SK-N-SH (cell line): ENCODE data around the gene ARF1. TPM values are rescaled to one million over a fixed set of nuclear protein-coding genes. Genes with fewer than 3 reads are reported as not detected.

Experiments used
- CTCF ChIA-PET: fragments of 300-600, 350-600 bp; formaldehyde crosslinking; extraction: SDS; loops from one replicate; lab custom pipeline; 2021; lab: Yijun Ruan, JAX
- POLR2A ChIA-PET: fragments of 350-600 bp; sonication (Branson Sonifier 250); formaldehyde crosslinking; extraction: SDS; loops from one replicate; lab custom pipeline; 2020; ENCODE audit warnings: antibody characterized with exemption, inconsistent platforms; lab: Yijun Ruan, JAX
- DNase-seq: peaks from one replicate; pipeline ENCODE4 v3.0.0; 2012
- H2AFZ ChIP-seq: fragments of 200-600 bp; sonication (generic); 2 replicates; pipeline ENCODE4 v1.8.1; 2016; ENCODE audit warnings: antibody characterized with exemption, mild to moderate bottlenecking, low read depth
- H3F3A ChIP-seq: fragments of 200-600 bp; sonication (generic); replicated peaks from 2 replicates; pipeline ENCODE3; 2016; ENCODE audit warnings: antibody characterized with exemption, mild to moderate bottlenecking; ENCODE audit not compliant: insufficient read depth
- H3K27ac ChIP-seq, 2 experiments: fragments of 200-500 bp in 1 of 2; fragments of 200-600 bp in 1 of 2; sonication (Bioruptor generic) in 1 of 2; sonication (generic), shearing (Covaris generic) in 1 of 2; 2 replicates each; pipeline versions ENCODE4 v1.5.1 to v1.6.1; 2014 to 2016; ENCODE audit warnings: low read depth in 2 of 2, inconsistent platforms in 1 of 2, low read length in 1 of 2, mild to moderate bottlenecking in 1 of 2, mixed read lengths in 1 of 2
- H3K27me3 ChIP-seq: fragments of 200-600 bp; sonication (generic), shearing (Covaris generic); 2 replicates; pipeline ENCODE4 v1.6.1; 2016; ENCODE audit warnings: mixed run types; ENCODE audit not compliant: insufficient read depth
- H3K36me3 ChIP-seq, 2 experiments: fragments of 200-500 bp in 1 of 2; fragments of 200-600 bp in 1 of 2; sonication (Bioruptor generic) in 1 of 2; sonication (generic) in 1 of 2; replicated peaks in 1 of 2; 2 replicates each; pipeline versions ENCODE3 to v1.5.1; 2014 to 2016; ENCODE audit warnings: low read length in 1 of 2, mild to moderate bottlenecking in 1 of 2; ENCODE audit not compliant: insufficient read depth in 2 of 2, control insufficient read depth in 1 of 2
- H3K4me1 ChIP-seq, 2 experiments: fragments of 200-500 bp in 1 of 2; fragments of 200-600 bp in 1 of 2; sonication (Bioruptor generic) in 1 of 2; sonication (generic), shearing (Covaris generic) in 1 of 2; 2 replicates each; pipeline versions ENCODE4 v1.5.1 to v1.6.1; 2014 to 2016; ENCODE audit warnings: low read depth in 1 of 2, low read length in 1 of 2, mixed run types in 1 of 2; ENCODE audit not compliant: insufficient read depth in 2 of 2, control insufficient read depth in 1 of 2
- H3K4me2 ChIP-seq: fragments of 200-600 bp; sonication (generic), shearing (Covaris generic); 2 replicates; pipeline ENCODE4 v1.6.1; 2017; ENCODE audit warnings: mixed run types
- H3K4me3 ChIP-seq, 2 experiments: fragments of 200-500 bp in 1 of 2; fragments of 200-600 bp in 1 of 2; sonication (Bioruptor generic) in 1 of 2; sonication (generic), shearing (Covaris generic) in 1 of 2; 2 replicates each; pipeline versions ENCODE4 v1.5.1 to v1.8.1; 2014 to 2016; ENCODE audit warnings: low read depth in 2 of 2, inconsistent platforms in 1 of 2, low read length in 1 of 2, mild to moderate bottlenecking in 1 of 2, mixed read lengths in 1 of 2, moderate library complexity in 1 of 2
- H3K79me2 ChIP-seq: fragments of 200-600 bp; sonication (generic); 2 replicates; pipeline ENCODE4 v1.8.1; 2017; ENCODE audit warnings: mild to moderate bottlenecking; ENCODE audit not compliant: insufficient read depth
- H3K9ac ChIP-seq: fragments of 200-600 bp; sonication (generic); 2 replicates; pipeline ENCODE4 v1.6.1; 2017; ENCODE audit warnings: mixed run types
- H3K9me2 ChIP-seq: fragments of 200-600 bp; sonication (generic); 2 replicates; pipeline ENCODE4 v1.6.1; 2017; ENCODE audit warnings: mixed run types
- H3K9me3 ChIP-seq: fragments of 200-600 bp; sonication (generic); 2 replicates; pipeline ENCODE4 v1.6.1; 2017; ENCODE audit warnings: mixed run types, mild to moderate bottlenecking, moderate library complexity
- H4K20me1 ChIP-seq: fragments of 200-600 bp; sonication (generic); 2 replicates; pipeline ENCODE4 v1.6.1; 2017; ENCODE audit warnings: mild to moderate bottlenecking, mixed run types; ENCODE audit not compliant: insufficient read depth
- EP300 ChIP-seq, 2 experiments: IDR thresholded peaks; 2 replicates each; pipeline versions ENCODE4 v1.4.0 to v1.6.1; 2012; ENCODE audit warnings: borderline replicate concordance in 1 of 2, low read depth in 1 of 2, low read length in 1 of 2
- EZH2phosphoT487 ChIP-seq: fragments of 200-600 bp; sonication (generic); IDR thresholded peaks from 2 replicates; pipeline ENCODE4 v1.6.1; 2017; ENCODE audit warnings: low read depth, mixed run types, mild to moderate bottlenecking, antibody characterized with exemption, moderate library complexity, borderline replicate concordance
- FOSL2 ChIP-seq: IDR thresholded peaks from 2 replicates; pipeline ENCODE4 v1.4.0; 2012; ENCODE audit warnings: low read depth, mild to moderate bottlenecking, moderate library complexity, borderline replicate concordance
- FOXM1 ChIP-seq: IDR thresholded peaks from 2 replicates; pipeline ENCODE4 v1.4.0; 2012; ENCODE audit warnings: low read depth, mild to moderate bottlenecking
- GATA2 ChIP-seq: sonication (generic); formaldehyde crosslinking; IDR thresholded peaks from 2 replicates; pipeline ENCODE4 v1.5.0; 2020; ENCODE audit warnings: mild to moderate bottlenecking, missing genetic modification reagents
- JUND ChIP-seq: IDR thresholded peaks from 2 replicates; pipeline ENCODE4 v1.4.0; 2012
- MXI1 ChIP-seq: IDR thresholded peaks from 2 replicates; pipeline ENCODE4 v1.6.1; 2012; ENCODE audit warnings: mild to moderate bottlenecking, low read depth, low read length, improper control_type of control experiment
- REST ChIP-seq: IDR thresholded peaks from 2 replicates; pipeline ENCODE4 v1.6.1; 2012; ENCODE audit warnings: mild to moderate bottlenecking, low read depth, low read length, moderate library complexity
- SMC3 ChIP-seq: IDR thresholded peaks from 2 replicates; pipeline ENCODE4 v1.6.1; 2012; ENCODE audit warnings: low read depth, low read length, improper control_type of control experiment
- TAF1 ChIP-seq: IDR thresholded peaks from 2 replicates; pipeline ENCODE4 v1.6.1; 2012; ENCODE audit warnings: low read depth, mild to moderate bottlenecking, low read length, moderate library complexity, borderline replicate concordance
- USF2 ChIP-seq: fragments of 150-350 bp; IDR thresholded peaks from 2 replicates; pipeline ENCODE4 v1.6.1; 2017; ENCODE audit warnings: antibody characterized with exemption, low read length, low read depth, borderline replicate concordance
- ZBTB33 ChIP-seq: IDR thresholded peaks from 2 replicates; pipeline ENCODE4 v1.4.0; 2012; ENCODE audit warnings: low read depth, borderline replicate concordance
- WGBS: methylation state at CpG from one replicate; pipeline ENCODE4 v1.1.6; 2017; ENCODE audit warnings: low lambda C conversion rate; 5-methylcytosine and 5-hydroxymethylcytosine counted together
- polyA plus RNA-seq, 3 experiments: library from polyadenylated mRNA; depleted of rRNA; stranded (reverse); fragments of >200 nt; gene quantifications; 2 replicates each; pipeline ENCODE4 v1.2.3, GENCODE V29; 2012

ARF1 gene
- polyA plus RNA-seq, 1 of the 3 experiments (the other 2 are of a cell fraction): 713 TPM

GRCh38 chr1:228045871-228046270 lies 36.6 kb upstream of the ARF1 start:
- H3K4me3 ChIP-seq: no peak overlapping the region
- no peak for DNase-seq
- H3K27ac ChIP-seq: no peak overlapping the region
- H3K9ac ChIP-seq: no peak overlapping the region
- no peak for TF ChIP-seq SMC3
- TF ChIP-seq EZH2phosphoT487: no peak
- no peak for TF ChIP-seq EP300 (IDR thresholded peaks at IDR 0.05; ENCODE audit: borderline replicate concordance in 1 of 2, low read depth in 1 of 2, low read length in 1 of 2)
- TF ChIP-seq FOXM1: no peak
- no peak for TF ChIP-seq ZBTB33
- TF ChIP-seq REST: no peak
- no peak for TF ChIP-seq TAF1
- TF ChIP-seq USF2: no peak
- TF ChIP-seq GATA2 (CRISPR knock-in tag): no peak
- TF ChIP-seq JUND: no peak
- no peak for TF ChIP-seq MXI1
- no peak for TF ChIP-seq FOSL2
- ChIA-PET POLR2A (no interaction called here), CTCF (no interaction called here)
- H4K20me1 ChIP-seq: no peaks in the 10 kb centered on the region
- peaks cover 9% of the 10 kb centered on the region; the same call in 1 of the 2 replicates for H3K27me3 ChIP-seq
- no peak overlapping the region for H2AFZ ChIP-seq
- H3K79me2 ChIP-seq: no peaks in the 10 kb centered on the region
- 55% methylated on average over 9 of the region's 9 CpGs for WGBS
- no peaks in the 10 kb centered on the region for H3K4me1 ChIP-seq
- no peaks in the 10 kb centered on the region for H3K9me2 ChIP-seq
- H3K4me2 ChIP-seq: no peak overlapping the region
- no peaks in the 10 kb centered on the region for H3K36me3 ChIP-seq
- no peaks in the 10 kb centered on the region for H3F3A ChIP-seq
- no peaks in the 10 kb centered on the region for H3K9me3 ChIP-seq
